GM12874 (cell line): ENCODE results near the gene DPYD.

ENCODE experiments used
- CTCF ChIP-seq: IDR thresholded peaks from 2 replicates; pipeline ENCODE4 v1.5.1; 2011; ENCODE audit warnings: low read depth, mild to moderate bottlenecking, control low read depth, low read length, moderate library complexity; ENCODE audit not compliant: insufficient read depth

DPYD gene

DNA sequence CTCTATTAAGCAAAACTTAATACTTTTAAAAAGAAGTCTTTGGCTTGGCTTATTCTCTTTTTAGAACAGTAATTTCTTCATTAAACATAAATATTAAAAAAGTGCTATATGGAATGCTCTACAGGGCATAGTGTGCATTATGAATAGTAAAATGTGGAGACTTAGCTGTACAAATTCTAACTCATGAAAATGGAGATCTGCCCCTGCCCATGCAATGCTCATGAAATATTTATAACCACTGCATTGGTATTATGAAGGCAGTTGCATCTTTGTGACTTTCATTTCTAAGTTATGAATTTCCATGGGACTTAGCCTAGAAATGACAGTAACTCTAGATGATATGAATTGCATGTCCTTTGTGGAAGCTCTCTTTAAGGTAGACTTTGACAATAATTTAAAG lies 613.3 kb downstream of the DPYD start:
- TF ChIP-seq CTCF, result no peak

- no peak for TF ChIP-seq CTCF
These were observed 613.7 kb downstream of the DPYD start for GRCh38 chr1:97307151-97307550.

- no peak for TF ChIP-seq CTCF
These were observed 614.3 kb downstream of the DPYD start for GRCh38 chr1:97306504-97306903.

- TF ChIP-seq CTCF, result no peak
These were observed 616.5 kb downstream of the DPYD start for GRCh38 chr1:97304366-97304765.

GRCh38 chr1:97298966-97299365 lies 621.9 kb downstream of the DPYD start:
- no peak for TF ChIP-seq CTCF

DNA sequence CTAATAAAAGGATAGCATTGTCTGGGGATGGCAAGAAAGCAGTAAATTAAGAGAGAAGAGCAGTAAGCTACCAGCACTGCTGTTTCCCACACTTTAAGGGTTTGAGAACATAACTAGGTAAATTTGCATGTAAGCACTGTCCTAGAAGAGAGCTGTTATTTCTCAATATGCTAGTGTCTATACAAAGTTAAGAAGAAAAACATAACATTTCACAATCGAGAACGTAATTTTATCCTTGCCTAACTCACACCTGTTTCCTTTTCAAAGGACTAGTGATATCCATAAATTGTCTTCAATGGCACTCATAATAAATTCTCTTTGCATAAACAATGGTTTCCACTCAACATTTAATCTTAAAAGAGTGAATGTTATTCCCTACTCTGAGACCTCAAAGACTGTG lies 623.2 kb downstream of the DPYD start:
- no peak for TF ChIP-seq CTCF

- TF ChIP-seq CTCF, result no peak
These were observed 638.9 kb downstream of the DPYD start for GRCh38 chr1:97281962-97282361.
